Ascending aorta (tissue), 2 donors: ENCODE measurements around the gene AQP2. TPM values are rescaled to one million over a fixed set of nuclear protein-coding genes. Genes with fewer than 3 reads are reported as not detected.

Source experiments
- DNase-seq, 2 donors: peaks; one replicate each; pipeline ENCODE4 v3.0.0-alpha.2; 2019; ENCODE audit warnings: low spot score in 2 of 2
- H3K27ac ChIP-seq, 2 donors: fragments of 200-600 bp; sonication (generic); one replicate each; pipeline ENCODE4 v1.5.1; 2016 to 2017; ENCODE audit warnings: mild to moderate bottlenecking in 1 of 2
- H3K27me3 ChIP-seq: fragments of 200-600 bp; sonication (generic); one replicate; pipeline ENCODE4 v1.5.1; 2017
- H3K36me3 ChIP-seq, 2 donors: fragments of 200-600 bp; sonication (generic); one replicate each; pipeline ENCODE4 v1.5.1; 2016
- H3K4me1 ChIP-seq, 2 donors: fragments of 200-600 bp; sonication (generic); one replicate each; pipeline ENCODE4 v1.5.1; 2016 to 2017; ENCODE audit warnings: mild to moderate bottlenecking in 1 of 2
- H3K4me3 ChIP-seq, 2 donors: fragments of 200-600 bp; sonication (generic); one replicate each; pipeline ENCODE4 v1.5.1; 2016 to 2017; ENCODE audit warnings: mild to moderate bottlenecking in 1 of 2
- H3K9me3 ChIP-seq, 2 donors: fragments of 200-600 bp; sonication (generic); one replicate each; pipeline ENCODE4 v1.5.1; 2016
- CTCF ChIP-seq, 3 experiments: fragments of 200-600 bp in 2 of 3; fragments of 450-650 bp in 1 of 3; sonication (generic) in 2 of 3; IDR thresholded peaks; one replicate each; pipeline ENCODE4 v1.5.1; 2016 to 2019; ENCODE audit warnings: antibody characterized with exemption in 3 of 3, mild to moderate bottlenecking in 1 of 3, moderate library complexity in 1 of 3
- intact Hi-C: fragments of 100-400 bp; cut with DNase I; formaldehyde crosslinking; loops from one replicate; pipeline ENCODE4 v1.15.1; 2023
- total RNA-seq: library from RNA; depleted of rRNA; stranded (reverse); fragments of >200 nt; gene quantifications from one replicate; pipeline ENCODE4 v1.1.0, GENCODE V29; 2016

Gene AQP2
- total RNA-seq, 1 donor from 2014 or later: not detected

- Histone ChIP-seq H3K27me3 (no peaks in the 10 kb centered on the region), H3K27ac (no peak overlapping the region), H3K9me3 (no peaks in the 10 kb centered on the region), H3K36me3 (no peaks in the 10 kb centered on the region), H3K4me1 (no peaks in the 10 kb centered on the region), H3K4me3 (no peak overlapping the region)
- intact Hi-C loops: no loop called here
- TF ChIP-seq CTCF (IDR thresholded peaks at IDR 0.05): no peak
- peak in 1 of 2 donors; percentile 27 for DNase-seq
Observed at GRCh38 chr12:49917166-49917787, 33.3 kb upstream of the AQP2 start.

DNA sequence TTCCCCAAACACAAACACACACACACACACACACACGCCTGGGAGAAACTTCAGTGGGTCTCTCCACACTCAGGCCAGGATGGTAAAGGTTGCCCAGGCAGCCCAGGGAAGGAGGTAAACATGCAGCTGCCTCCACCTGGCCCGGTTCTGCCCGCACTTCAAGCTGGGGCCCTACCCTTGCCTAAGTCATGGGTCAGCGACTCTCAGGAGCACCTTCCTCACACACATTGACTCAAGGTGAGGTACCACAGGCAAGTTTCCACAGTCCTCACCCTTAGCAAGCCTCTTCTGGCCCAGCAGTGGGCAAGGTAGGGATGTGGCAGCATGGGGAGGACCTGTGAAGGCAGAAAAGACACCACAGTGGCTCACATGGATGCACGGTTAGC is 32.8 kb upstream of the AQP2 start:
- H3K4me1 ChIP-seq: no peaks in the 10 kb centered on the region
- TF ChIP-seq CTCF (IDR thresholded peaks at IDR 0.05): no peak
- no peak overlapping the region for H3K4me3 ChIP-seq
- no peak overlapping the region for H3K27ac ChIP-seq
- intact Hi-C loops: no loop called here
- no peaks in the 10 kb centered on the region for H3K36me3 ChIP-seq
- peak in 1 of 2 donors; percentile 37 for DNase-seq
- H3K9me3 ChIP-seq: no peaks in the 10 kb centered on the region
- no peaks in the 10 kb centered on the region for H3K27me3 ChIP-seq

DNA sequence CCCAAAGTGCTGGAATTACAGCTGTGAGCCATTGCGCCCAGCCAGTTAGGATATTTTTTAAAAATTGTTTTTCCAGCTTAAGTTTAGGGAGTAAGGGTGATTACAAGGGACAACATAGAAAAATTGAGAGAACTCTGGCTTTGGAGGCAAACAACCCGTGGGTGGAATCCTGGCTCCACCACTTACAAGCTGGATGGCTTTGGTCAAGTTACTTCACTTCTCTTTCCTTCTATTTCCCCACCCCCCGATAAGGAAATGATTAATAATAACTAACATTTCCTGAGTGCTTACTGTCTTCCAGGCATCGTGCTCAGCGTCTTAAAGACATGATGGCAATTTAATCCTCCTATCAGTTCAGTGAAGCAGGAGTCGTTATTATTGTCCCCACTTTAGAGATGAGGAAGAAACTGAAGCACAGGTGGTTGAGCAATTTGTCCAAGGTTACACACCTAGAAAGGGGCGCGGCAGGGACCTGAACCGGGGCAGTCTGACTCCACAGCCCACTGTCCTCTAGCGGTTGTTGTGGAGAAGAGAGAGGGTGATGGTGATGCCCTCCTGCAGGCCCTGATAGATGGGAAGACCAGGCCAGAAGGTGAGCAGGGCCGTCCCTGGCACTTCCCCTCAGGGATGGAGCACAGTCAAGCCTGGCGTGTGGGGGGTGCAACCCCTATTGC is 30.2 kb upstream of the AQP2 start:
- H3K36me3 ChIP-seq: no peaks in the 10 kb centered on the region
- no peak overlapping the region for H3K27ac ChIP-seq
- peak in 1 of 2 donors; percentile 63 for DNase-seq
- no peak overlapping the region for H3K4me3 ChIP-seq
- intact Hi-C loops: no loop called here
- no peaks in the 10 kb centered on the region for H3K9me3 ChIP-seq
- H3K4me1 ChIP-seq: no peaks in the 10 kb centered on the region
- H3K27me3 ChIP-seq: no peaks in the 10 kb centered on the region
- no peak for TF ChIP-seq CTCF (IDR thresholded peaks at IDR 0.05)

DNA sequence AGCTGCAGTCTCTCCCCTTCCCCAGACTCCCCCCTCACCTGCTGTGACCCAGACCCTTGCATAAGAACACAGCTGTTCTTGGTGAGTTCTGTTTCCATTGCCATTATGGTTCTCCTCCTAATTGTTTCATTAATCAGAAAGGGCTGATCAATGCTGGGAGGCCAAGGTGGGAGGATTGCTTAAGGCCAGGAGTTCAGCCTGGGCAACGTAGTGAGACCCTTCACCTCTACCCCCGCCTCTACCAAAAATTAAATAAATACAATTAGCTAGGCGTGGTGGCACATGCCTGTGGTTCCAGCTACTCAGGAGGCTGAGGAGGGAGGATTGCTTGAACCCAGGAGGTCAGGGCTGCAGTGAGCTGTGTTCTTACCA is 29.6 kb upstream of the AQP2 start:
- intact Hi-C loops: no loop called here
- Histone ChIP-seq H3K9me3 (no peaks in the 10 kb centered on the region), H3K27ac (no peak overlapping the region), H3K27me3 (no peaks in the 10 kb centered on the region), H3K4me1 (no peaks in the 10 kb centered on the region), H3K36me3 (no peaks in the 10 kb centered on the region), H3K4me3 (no peak overlapping the region)
- no peak for TF ChIP-seq CTCF (IDR thresholded peaks at IDR 0.05)
- peak in 1 of 2 donors; percentile 38 for DNase-seq

DNA sequence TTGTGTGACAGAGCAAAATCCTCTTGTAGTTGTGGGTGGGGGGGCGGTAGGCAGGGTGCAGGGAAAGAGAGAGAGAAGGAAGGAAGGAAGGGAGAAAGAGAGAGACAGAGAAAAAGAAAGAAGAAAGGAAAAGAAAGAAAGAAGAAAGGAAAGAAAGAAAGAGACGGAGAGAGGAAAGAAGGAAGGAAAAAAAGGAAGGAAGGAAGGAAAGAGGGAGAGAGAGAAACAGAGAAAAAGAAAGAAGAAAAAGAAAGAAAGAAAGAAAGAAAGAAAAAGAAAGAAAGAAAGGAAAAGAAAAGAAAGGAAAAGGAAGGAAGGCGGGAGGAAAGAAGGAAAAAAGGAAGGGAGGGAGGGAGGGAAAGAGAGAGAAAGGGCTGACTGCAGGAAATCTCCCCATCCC is 29.2 kb upstream of the AQP2 start:
- H3K9me3 ChIP-seq: no peaks in the 10 kb centered on the region
- no peak overlapping the region for H3K4me3 ChIP-seq
- H3K36me3 ChIP-seq: no peaks in the 10 kb centered on the region
- no peak overlapping the region for H3K27ac ChIP-seq
- intact Hi-C loops: no loop called here
- no peak for DNase-seq
- H3K27me3 ChIP-seq: no peaks in the 10 kb centered on the region
- TF ChIP-seq CTCF (IDR thresholded peaks at IDR 0.05): no peak
- no peaks in the 10 kb centered on the region for H3K4me1 ChIP-seq
